HG02763 (cell line): ENCODE results near the gene GALNT17.

Experiments
- ATAC-seq: cut with Tn5 transposase; IDR thresholded peaks from one replicate; pipeline ENCODE4 v1.9.1; 2021; ENCODE audit warnings: mild to moderate bottlenecking, moderate library complexity; ENCODE audit not compliant: unreplicated experiment

GALNT17 gene

GRCh38 chr7:71444130-71444529 is 312.2 kb downstream of the GALNT17 start:
- no peak for ATAC-seq

GRCh38 chr7:71453630-71454029 is 321.7 kb downstream of the GALNT17 start:
- ATAC-seq: no peak

GRCh38 chr7:71454981-71455380 is 323.0 kb downstream of the GALNT17 start:
- ATAC-seq: no peak

DNA sequence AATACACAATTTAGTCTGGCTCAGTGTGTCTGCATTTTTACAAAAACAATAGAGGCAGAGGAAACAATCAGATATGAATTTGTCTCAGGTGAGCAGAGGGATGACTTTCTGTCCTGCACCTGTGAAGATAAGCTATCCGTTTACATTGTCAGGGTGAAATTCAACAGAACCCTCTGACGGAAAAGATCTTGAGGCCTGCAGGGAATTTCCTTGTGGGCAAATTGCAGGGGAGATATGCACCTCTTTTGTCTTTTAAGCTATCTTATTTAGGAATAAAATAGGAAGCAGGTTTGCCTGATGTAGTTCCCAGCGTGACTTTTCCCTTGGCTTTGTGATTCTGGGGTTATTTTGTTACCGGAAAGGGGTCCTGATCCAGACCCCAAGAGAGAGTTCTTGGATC is 325.1 kb downstream of the GALNT17 start:
- no peak for ATAC-seq

GRCh38 chr7:71457846-71458590 is 326.1 kb downstream of the GALNT17 start:
- no peak for ATAC-seq

DNA sequence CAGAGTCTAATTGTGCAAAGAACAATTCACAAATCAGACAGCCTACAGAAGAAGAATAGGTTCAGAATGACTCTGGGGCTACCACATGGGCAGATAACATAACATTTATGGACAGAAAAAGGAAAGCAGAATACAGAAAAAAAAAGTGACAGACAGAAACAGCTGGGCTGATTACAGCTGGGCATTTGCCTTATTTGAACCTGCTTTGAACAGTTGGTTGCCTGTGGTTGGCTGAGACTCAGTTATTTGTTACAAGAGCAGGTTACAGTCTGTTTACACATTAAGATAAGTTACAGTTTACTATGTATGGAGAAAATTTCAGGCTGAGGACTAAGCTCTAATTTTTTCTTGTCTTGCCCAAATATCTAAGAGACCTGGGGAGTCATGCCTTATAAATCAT is 327.2 kb downstream of the GALNT17 start:
- no peak for ATAC-seq

DNA sequence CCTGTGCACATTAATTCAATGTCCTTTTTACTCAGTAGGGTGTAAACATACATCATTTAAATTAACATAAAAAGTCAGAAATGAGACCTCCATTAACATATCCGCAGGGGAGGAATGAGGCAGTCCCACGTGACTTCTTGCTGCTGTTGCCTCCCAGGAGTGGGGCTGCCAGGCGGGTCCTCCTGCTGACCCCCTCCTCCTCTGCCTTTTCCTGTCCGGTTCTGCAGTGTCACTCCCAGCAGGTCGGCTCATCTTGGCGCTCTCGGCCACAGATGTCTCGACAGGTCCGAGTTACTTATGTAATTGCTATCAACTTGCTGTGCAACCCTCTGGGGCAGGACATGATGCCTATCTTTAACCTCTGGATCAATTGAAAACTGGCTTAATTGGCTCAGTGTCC is 329.6 kb downstream of the GALNT17 start:
- no peak for ATAC-seq

DNA sequence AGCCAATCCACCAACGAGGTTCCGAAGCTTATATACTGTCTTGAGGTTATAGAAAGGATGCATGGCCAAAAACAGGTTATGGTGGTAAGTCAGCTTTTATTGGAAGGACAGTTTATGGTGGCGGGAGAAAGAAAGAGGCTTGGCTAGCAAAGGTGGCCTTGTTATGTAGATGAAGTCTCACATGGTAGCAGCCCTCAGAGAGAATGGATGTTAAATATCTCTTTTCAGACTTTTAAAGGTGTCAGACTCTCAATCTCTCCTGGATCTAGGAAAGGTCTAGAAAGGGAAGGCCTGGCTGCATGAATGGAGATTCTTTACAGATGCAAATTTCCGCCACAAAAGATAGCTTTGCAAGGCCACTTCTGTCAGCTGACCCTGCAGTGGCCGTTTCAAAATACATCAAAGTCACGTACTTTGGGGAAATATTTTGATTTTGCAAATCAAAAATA is 333.8 kb downstream of the GALNT17 start:
- ATAC-seq: no peak

- no peak for ATAC-seq
These were observed 334.7 kb downstream of the GALNT17 start for GRCh38 chr7:71466448-71467145.

GRCh38 chr7:71470326-71470725 is 338.4 kb downstream of the GALNT17 start:
- ATAC-seq: no peak

- no peak for ATAC-seq
These were observed 338.9 kb downstream of the GALNT17 start for GRCh38 chr7:71470830-71471229.

DNA sequence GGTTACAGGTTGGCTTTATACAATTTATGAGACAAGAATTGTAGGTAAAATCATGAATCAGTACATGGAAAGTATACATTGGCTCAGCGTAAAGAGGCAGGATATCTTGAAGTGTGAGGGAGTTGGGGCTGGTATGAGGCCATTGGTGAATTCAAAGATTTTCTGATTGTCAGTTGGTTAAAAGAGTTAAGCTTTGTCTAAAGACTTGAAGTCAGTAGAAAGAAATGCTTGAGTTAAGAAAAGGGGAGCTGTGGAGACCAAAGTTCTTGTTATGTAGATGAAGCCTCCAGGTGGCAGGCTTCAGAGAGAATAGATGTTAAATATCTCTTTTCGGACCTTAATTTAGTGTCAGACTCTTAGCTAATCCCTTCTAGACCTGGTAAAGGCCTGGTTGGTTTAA is 341.0 kb downstream of the GALNT17 start:
- ATAC-seq: no peak

DNA sequence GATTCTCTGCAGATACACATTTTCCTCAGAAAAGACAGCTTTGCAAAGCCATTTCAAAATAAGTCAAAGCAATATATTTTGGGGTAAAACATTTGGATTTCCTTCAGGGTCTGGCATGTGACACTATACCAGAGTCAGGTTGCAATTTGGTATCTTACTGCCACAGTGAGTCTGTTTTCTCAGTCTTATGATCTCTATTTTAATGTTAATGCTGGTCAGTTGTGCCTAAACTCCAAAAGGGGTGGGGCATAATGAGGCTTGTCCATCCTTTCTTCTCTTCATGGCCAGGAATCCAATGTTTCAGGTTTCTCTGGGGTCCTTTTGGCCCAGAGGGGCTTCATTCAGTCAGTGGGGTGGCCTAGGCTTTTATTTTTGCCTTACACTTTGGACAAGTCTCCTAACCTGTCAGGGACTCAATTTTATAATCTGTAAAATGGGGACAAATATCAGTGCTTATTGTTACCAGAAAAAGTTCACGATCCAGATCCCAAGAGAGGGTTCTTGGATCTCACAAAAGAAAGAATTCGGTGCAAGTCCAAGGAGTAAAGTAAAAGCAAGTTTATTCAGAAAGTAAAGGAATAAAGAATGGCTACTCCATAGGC is 341.5 kb downstream of the GALNT17 start:
- no peak for ATAC-seq

- ATAC-seq: no peak
These were observed 345.5 kb downstream of the GALNT17 start for GRCh38 chr7:71477441-71477840.

GRCh38 chr7:71479231-71479630 is 347.3 kb downstream of the GALNT17 start:
- ATAC-seq: no peak

- no peak for ATAC-seq
These were observed 348.8 kb downstream of the GALNT17 start for GRCh38 chr7:71480791-71481190.

GRCh38 chr7:71482284-71482683 is 350.3 kb downstream of the GALNT17 start:
- ATAC-seq: no peak

- no peak for ATAC-seq
These were observed 352.4 kb downstream of the GALNT17 start for GRCh38 chr7:71484380-71484779.

- ATAC-seq: no peak
These were observed 353.6 kb downstream of the GALNT17 start for GRCh38 chr7:71485586-71485985.

DNA sequence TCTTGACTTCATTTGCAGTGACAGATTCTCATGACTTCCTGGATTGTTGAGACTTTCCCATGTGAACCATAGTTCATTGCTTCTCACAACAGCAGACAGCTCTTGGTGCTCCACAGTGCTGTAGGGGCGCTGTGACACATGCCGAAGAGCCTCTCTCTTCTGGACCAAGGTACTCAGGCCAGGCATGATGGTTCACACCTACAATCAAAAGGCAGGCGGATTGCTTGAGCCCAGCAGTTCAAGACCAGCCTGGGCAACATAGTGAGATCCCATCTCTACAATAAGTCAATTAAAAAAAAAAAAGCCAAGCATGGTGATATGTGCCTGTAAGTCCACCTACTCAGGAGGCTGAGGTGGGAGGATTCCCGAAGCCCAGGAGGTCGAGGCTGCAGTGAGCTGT is 354.5 kb downstream of the GALNT17 start:
- ATAC-seq: no peak

DNA sequence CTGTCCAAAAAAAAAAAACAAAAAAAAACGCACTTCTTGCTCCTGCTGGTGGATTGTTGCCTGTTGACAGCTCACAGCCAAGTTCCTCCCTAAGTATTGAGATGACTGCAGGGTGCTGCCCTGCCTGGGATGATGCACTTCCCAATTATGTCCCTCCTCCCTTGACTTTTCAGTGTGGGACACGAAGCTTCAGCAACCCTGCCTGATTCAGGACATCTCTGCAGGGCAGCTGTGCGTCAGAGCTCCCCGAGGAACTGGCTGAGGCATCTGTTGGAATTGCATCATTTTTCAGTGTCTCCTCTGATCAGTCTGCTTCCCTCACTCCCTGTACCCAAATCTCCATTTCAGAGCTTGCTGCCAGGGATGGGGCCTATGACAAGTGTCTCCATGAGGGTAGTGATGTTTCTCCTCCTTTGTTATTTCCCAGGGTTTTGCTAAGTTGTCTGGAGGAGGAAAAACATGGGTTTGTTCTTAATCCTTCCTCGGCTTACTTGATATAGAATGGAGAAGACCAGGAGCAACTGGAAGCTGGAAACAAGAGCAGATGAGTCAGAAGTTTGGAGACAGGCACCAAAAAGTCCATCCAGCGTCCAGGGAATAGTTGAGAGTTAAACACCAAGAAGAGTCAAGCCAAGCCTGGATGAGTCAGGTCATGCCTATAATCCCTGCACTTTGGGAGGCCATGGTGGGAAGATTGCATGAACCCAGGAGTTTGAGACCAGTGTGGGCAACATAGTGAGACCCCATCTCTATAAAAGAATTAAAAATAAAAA is 355.1 kb downstream of the GALNT17 start:
- ATAC-seq: no peak
